HG02642 (cell line): Measurements from ENCODE around the gene ZCCHC8.
"Not testable (repeated sequence)": the region's sequence is repeated elsewhere in the genome, so short reads cannot be mapped to it uniquely, and the experiment has no call there.

Experiments used
- ATAC-seq: cut with Tn5 transposase; IDR thresholded peaks from one replicate; pipeline ENCODE4 v1.9.1; 2021; ENCODE audit warnings: mild to moderate bottlenecking; ENCODE audit not compliant: unreplicated experiment, poor library complexity

Gene ZCCHC8

GRCh38 chr12:122438822-122439221 is 61.9 kb downstream of the ZCCHC8 start:
- not testable (repeated sequence) for ATAC-seq

DNA sequence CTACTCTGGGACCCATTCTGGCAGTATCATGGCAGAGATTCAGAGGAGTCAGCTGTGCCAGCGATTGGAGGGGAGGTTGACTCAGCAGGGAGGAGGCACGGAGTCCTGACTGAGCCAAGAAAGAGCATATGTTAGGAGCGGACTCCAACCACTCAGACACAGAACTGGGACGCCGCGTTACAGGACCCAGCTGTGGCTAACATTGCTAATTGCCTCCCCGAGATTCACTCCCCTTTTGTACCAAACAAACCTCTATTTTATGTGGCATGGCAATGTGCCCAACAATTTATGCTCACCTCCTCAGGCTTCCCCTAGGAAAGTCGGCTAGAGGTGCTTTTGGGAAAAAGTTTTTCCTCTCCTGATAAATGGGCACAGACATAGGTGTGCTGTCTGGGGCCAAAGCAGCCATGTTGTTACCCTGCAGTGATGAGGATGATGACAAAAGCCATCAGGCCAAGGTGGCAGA is 63.0 kb downstream of the ZCCHC8 start:
- ATAC-seq = no peak

DNA sequence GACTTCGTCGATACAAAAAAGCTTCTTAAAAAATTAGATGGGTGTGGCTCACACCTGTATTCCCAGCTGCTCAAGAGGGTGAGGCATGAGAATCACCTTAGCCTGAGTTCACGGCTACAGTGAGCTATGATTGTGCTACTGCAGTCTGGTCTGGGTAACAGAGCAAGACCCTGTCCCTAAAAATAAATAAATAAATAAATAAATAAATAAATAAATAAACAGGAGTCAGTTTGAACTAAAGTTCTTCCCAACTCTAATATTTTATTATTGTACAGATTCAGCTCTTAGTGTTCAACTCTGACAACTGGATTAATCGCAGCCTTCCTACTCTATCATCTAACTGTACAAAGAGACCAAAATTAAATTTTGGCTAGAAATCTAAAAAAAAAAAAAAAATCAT is 65.5 kb downstream of the ZCCHC8 start:
- no peak for ATAC-seq

DNA sequence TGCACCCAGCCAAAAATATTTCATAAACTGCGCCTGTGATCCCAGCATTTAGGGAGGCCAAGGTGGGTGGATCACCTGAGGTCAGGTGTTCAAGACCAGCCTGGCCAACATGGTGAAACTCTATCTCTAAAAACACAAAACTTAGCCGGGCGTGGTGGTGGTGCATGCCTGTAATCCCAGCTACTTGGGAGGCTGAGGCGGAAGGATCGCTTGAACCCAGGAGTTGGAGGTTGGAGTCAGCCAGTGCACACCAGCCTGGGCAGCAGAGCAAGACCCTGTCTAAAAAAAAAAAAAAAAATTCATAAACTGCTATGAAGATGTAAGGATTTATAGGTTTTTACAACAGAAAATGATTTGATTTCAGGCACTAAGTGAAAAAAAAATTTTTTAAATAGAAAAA is 71.7 kb downstream of the ZCCHC8 start:
- not testable (repeated sequence) for ATAC-seq

- no peak for ATAC-seq
Observed at GRCh38 chr12:122427403-122427802, 73.3 kb downstream of the ZCCHC8 start.

DNA sequence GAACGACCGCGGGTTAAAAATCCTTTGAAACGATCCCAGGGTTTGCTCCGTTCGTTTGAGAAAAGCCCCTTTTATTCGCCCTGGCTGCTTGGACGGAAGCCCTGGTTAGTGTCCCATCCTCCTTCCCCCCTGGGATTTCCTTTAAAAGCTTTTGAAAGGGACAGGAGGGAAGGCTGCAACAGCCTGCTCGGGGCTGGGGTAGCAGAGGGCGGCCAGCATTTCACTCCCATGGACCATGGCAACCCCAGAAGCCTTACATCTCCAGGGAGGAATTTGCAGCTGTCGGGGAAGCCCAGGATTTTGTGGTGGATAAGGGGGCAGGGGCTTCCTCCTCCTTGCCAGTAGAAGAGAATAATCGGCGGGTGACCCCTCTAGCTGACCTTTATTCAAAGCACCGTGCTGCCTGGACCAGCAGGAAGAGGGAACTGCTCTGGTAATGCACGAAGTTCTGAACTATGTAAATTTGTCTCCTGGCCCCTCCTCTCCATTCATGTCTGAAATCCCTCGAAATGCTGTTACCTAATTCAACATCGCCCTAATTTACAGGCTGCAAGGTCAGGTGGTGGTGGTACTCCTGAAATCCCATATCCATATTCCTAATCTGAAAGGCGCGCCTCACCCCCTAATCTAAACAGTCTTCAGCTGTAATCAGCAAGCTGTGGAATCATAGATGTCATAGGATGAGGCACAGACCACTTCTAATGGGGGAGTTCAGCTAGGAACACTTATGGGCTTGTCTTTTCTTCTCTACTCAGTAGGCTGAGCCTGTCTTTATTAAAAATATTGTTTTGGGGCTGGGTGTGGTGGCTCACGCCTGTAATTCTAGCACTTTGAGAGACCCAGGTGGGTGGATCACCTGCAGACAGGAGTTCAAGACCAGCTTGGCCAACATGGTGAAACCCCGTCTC is 77.2 kb downstream of the ZCCHC8 start:
- no peak for ATAC-seq

- ATAC-seq = peak; percentile 8
Observed at GRCh38 chr12:122422730-122423257, 77.9 kb downstream of the ZCCHC8 start.

GRCh38 chr12:122421821-122422729 is 78.7 kb downstream of the ZCCHC8 start, which contains the start of gene CLIP1:
Gene CLIP1, minus strand, starts transcription at chr12:122422669. Its CDS starts 42,217 bp downstream, at chr12:122380452.
- ATAC-seq = peak; percentile 67
